ENCODE results near the gene NUP93. TPM values are rescaled to one million over a fixed set of nuclear protein-coding genes. Genes with fewer than 3 reads are reported as not detected.
"Not testable (repeated sequence)": the region's sequence is repeated elsewhere in the genome, so short reads cannot be mapped to it uniquely, and the experiment has no call there.

The NUP93 gene
- total RNA-seq, 1 experiment from 2014 or later, result 60.2 TPM

GRCh38 chr16:56880685-56881084, 150.8 kb downstream of the NUP93 start:
- no peak for DNase-seq (ENCODE audit: unreplicated experiment)
- intact Hi-C loops (cut with micrococcal nuclease), result no loop called here
- no TSS peak for BruUV-seq (replicated peaks)
- Mint-ChIP-seq H3K27me3 (ENCODE audit: insufficient read depth, unreplicated experiment) (no peaks in the 10 kb centered on the region), H3K36me3 (ENCODE audit: insufficient read depth, unreplicated experiment) (no peaks in the 10 kb centered on the region), H3K27ac (ENCODE audit: low read depth, unreplicated experiment) (no peak overlapping the region), H3K4me3 (ENCODE audit: unreplicated experiment) (no peak overlapping the region), H3K9me3 (ENCODE audit: unreplicated experiment) (no peaks in the 10 kb centered on the region), H3K4me1 (ENCODE audit: insufficient read depth, unreplicated experiment) (no peaks in the 10 kb centered on the region)
- ChIA-PET POLR2A (no interaction called here), CTCF (no interaction called here)
- no peak for TF ChIP-seq CTCF (IDR thresholded peaks at IDR 0.05; ENCODE audit: unreplicated experiment)

DNA sequence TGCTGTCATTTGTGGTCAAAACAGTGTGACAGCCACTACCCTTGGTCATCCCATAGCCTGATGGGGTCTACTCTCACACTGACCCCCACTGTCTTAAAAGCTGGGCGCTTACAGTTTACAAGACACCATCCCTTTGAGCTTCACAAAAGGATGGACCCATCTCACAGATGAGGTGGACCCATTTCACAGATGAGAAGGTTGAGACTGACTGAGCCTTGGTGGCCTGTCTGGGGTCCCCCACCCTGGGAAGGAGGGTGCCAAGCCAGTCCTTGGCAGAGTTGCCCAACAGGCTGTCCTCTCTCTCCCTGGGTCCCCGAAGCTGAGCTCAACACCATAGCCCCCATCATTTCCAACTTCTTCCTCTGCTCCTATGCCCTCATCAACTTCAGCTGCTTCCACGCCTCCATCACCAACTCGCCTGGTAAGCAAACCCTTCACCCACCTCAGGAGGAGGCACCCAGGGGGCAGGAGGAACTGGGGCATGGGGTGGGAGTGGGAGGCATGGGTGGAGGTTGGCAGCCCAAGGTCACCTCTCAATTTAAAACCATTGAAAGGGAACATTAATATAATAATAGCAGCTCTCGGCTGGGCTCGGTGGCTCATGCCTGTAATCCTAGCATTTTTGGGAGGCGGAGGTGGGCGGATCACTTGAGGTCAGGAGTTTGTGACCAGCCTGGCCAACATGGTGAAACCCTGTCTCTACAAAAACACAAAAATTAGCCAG, 152.3 kb downstream of the NUP93 start:
- POLR2A ChIA-PET, result interaction anchor here (0.5 to 1.1 kb wide), 3 partner anchors 49 to 187 kb away, joined by 3 to 4 read pairs (median 3); partner anchors contain the start of gene HERPUD1
- no peak for DNase-seq (ENCODE audit: unreplicated experiment)
- intact Hi-C loops (cut with micrococcal nuclease), result no loop called here
- no peaks in the 10 kb centered on the region for H3K9me3 Mint-ChIP-seq (ENCODE audit: unreplicated experiment)
- CTCF ChIA-PET, result interaction anchor here (0.7 kb wide), 1 partner anchor 38 kb away, joined by 3 read pairs; no protein-coding TSS in a partner anchor
- no peaks in the 10 kb centered on the region for H3K36me3 Mint-ChIP-seq (ENCODE audit: insufficient read depth, unreplicated experiment)
- BruUV-seq (replicated peaks), result no TSS peak
- no peak overlapping the region for H3K4me3 Mint-ChIP-seq (ENCODE audit: unreplicated experiment)
- H3K27me3 Mint-ChIP-seq (ENCODE audit: insufficient read depth, unreplicated experiment), result no peaks in the 10 kb centered on the region
- H3K27ac Mint-ChIP-seq (ENCODE audit: low read depth, unreplicated experiment), result no peak overlapping the region
- no peaks in the 10 kb centered on the region for H3K4me1 Mint-ChIP-seq (ENCODE audit: insufficient read depth, unreplicated experiment)
- no peak for TF ChIP-seq CTCF (IDR thresholded peaks at IDR 0.05; ENCODE audit: unreplicated experiment)

DNA sequence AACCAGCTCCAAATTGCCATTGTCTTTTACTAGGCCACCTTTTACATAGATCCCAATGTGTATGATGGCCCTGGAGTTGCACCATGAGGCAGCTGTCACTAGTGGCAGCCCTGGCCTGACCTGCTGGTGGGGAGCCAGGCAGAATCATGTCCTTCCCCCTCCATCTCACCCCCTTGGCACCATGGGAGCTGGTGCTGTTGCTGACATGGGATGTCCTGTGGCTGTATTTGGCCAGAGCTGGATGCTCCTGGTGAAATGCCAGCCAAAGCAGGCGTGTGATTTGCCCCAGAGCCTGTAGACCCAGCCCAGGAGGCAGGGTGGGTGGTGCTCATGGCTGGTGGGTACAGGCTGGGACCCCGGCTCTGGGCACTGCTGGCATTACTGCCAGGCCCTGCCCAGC, 153.7 kb downstream of the NUP93 start:
- Mint-ChIP-seq H3K4me3 (ENCODE audit: unreplicated experiment) (no peak overlapping the region), H3K4me1 (ENCODE audit: insufficient read depth, unreplicated experiment) (no peaks in the 10 kb centered on the region), H3K9me3 (ENCODE audit: unreplicated experiment) (no peaks in the 10 kb centered on the region), H3K27ac (ENCODE audit: low read depth, unreplicated experiment) (no peak overlapping the region), H3K27me3 (ENCODE audit: insufficient read depth, unreplicated experiment) (no peaks in the 10 kb centered on the region), H3K36me3 (ENCODE audit: insufficient read depth, unreplicated experiment) (no peaks in the 10 kb centered on the region)
- intact Hi-C loops (cut with micrococcal nuclease), result no loop called here
- no TSS peak for BruUV-seq (replicated peaks)
- TF ChIP-seq CTCF (IDR thresholded peaks at IDR 0.05; ENCODE audit: unreplicated experiment), result no peak
- DNase-seq (ENCODE audit: unreplicated experiment), result no peak
- POLR2A ChIA-PET, result interaction anchor here (0.8 kb wide), 1 partner anchor 40 kb away, joined by 3 read pairs; no protein-coding TSS in a partner anchor
- CTCF ChIA-PET, result interaction anchor here (1.1 kb wide), 1 partner anchor 86 kb away, joined by 3 read pairs; no protein-coding TSS in a partner anchor

GRCh38 chr16:56884026-56884582, 154.2 kb downstream of the NUP93 start:
- H3K27ac Mint-ChIP-seq (ENCODE audit: low read depth, unreplicated experiment), result no peak overlapping the region
- TF ChIP-seq CTCF (IDR thresholded peaks at IDR 0.05; ENCODE audit: unreplicated experiment), result no peak
- no peak overlapping the region for H3K4me3 Mint-ChIP-seq (ENCODE audit: unreplicated experiment)
- CTCF ChIA-PET, result interaction anchor here (1.1 kb wide), 1 partner anchor 86 kb away, joined by 3 read pairs; no protein-coding TSS in a partner anchor
- intact Hi-C loops (cut with micrococcal nuclease), result no loop called here
- POLR2A ChIA-PET, result no interaction called here
- H3K36me3 Mint-ChIP-seq (ENCODE audit: insufficient read depth, unreplicated experiment), result no peaks in the 10 kb centered on the region
- no peaks in the 10 kb centered on the region for H3K4me1 Mint-ChIP-seq (ENCODE audit: insufficient read depth, unreplicated experiment)
- no peak for DNase-seq (ENCODE audit: unreplicated experiment)
- no peaks in the 10 kb centered on the region for H3K27me3 Mint-ChIP-seq (ENCODE audit: insufficient read depth, unreplicated experiment)
- no TSS peak for BruUV-seq (replicated peaks)
- H3K9me3 Mint-ChIP-seq (ENCODE audit: unreplicated experiment), result no peaks in the 10 kb centered on the region

DNA sequence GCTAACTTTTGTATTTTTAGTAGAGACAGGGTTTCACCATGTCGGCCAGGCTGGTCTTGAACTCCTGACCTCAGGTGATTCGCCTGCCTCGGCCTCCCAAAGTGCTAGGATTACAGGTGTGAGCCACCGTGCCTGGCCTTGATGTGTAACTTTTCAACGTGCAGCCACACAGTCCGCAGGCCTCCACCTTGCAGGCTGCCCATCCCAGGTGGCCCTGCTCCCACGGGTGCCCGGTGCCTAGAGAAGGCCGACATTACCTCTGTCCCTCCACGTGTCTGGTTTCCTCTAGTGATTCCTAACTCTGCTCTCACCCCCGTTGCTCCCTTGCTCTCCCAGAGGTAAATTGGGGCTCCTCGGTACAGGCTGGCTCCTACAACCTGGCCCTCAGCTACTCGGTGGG, 155.0 kb downstream of the NUP93 start:
- POLR2A ChIA-PET; H3K27me3 Mint-ChIP-seq (ENCODE audit: insufficient read depth, unreplicated experiment); H3K27ac Mint-ChIP-seq (ENCODE audit: low read depth, unreplicated experiment); DNase-seq (ENCODE audit: unreplicated experiment); H3K4me1 Mint-ChIP-seq (ENCODE audit: insufficient read depth, unreplicated experiment); BruUV-seq (replicated peaks); CTCF ChIA-PET; intact Hi-C loops (cut with micrococcal nuclease); H3K4me3 Mint-ChIP-seq (ENCODE audit: unreplicated experiment); H3K9me3 Mint-ChIP-seq (ENCODE audit: unreplicated experiment); H3K36me3 Mint-ChIP-seq (ENCODE audit: insufficient read depth, unreplicated experiment): not testable (repeated sequence)

Data from MCF 10A (cell line).